Suprapubic skin (tissue), 4 donors: ENCODE measurements around the gene RAB12. TPM values are rescaled to one million over a fixed set of nuclear protein-coding genes. Genes with fewer than 3 reads are reported as not detected.

Source experiments
- DNase-seq, 2 donors: peaks; one replicate each; pipeline ENCODE4 v3.0.0-alpha.2; 2019; ENCODE audit warnings: low spot score in 2 of 2
- H3K27ac ChIP-seq: fragments of 200-600 bp; sonication (generic); one replicate; pipeline ENCODE4 v1.5.1; 2019
- H3K27me3 ChIP-seq: fragments of 200-600 bp; sonication (generic); one replicate; pipeline ENCODE4 v1.5.1; 2019
- H3K36me3 ChIP-seq: fragments of 200-600 bp; sonication (generic); one replicate; pipeline ENCODE4 v1.5.1; 2019
- H3K4me1 ChIP-seq: fragments of 200-600 bp; sonication (generic); one replicate; pipeline ENCODE4 v1.5.1; 2019
- H3K4me3 ChIP-seq: fragments of 200-600 bp; sonication (generic); one replicate; pipeline ENCODE4 v1.5.1; 2019; ENCODE audit warnings: mild to moderate bottlenecking
- H3K9me3 ChIP-seq: fragments of 200-600 bp; sonication (generic); one replicate; pipeline ENCODE4 v1.5.1; 2019
- EP300 ChIP-seq: sonication (generic); formaldehyde crosslinking; IDR thresholded peaks from one replicate; pipeline ENCODE4 v1.6.1; 2017; ENCODE audit warnings: antibody characterized with exemption
- POLR2A ChIP-seq, 2 donors: fragments of 450-650 bp; IDR thresholded peaks; one replicate each; pipeline ENCODE4 v1.6.1; 2017; ENCODE audit warnings: antibody characterized with exemption in 2 of 2, mild to moderate bottlenecking in 2 of 2, moderate library complexity in 2 of 2
- POLR2AphosphoS5 ChIP-seq, 3 donors: sonication (generic); formaldehyde crosslinking; IDR thresholded peaks; one replicate each; pipeline ENCODE4 v1.6.1; 2017; ENCODE audit warnings: antibody characterized with exemption in 3 of 3
- WGBS: methylation state at CpG from one replicate; pipeline ENCODE4 v1.1.5; 2018; 5-methylcytosine and 5-hydroxymethylcytosine counted together
- total RNA-seq, 4 donors: library from RNA; depleted of rRNA; stranded (reverse); fragments of >200 nt; gene quantifications; one replicate each; pipeline ENCODE4 v1.1.0, GENCODE V29; 2016
- TF ChIP-seq, protein P1 (sequence below), 2 donors: fragments of 200-600 bp in 1 of 2; fragments of 450-650 bp in 1 of 2; sonication (generic) in 1 of 2; IDR thresholded peaks; one replicate each; pipeline ENCODE4 v1.5.1; 2016 to 2019; ENCODE audit warnings: antibody characterized with exemption in 2 of 2, mild to moderate bottlenecking in 1 of 2, moderate library complexity in 1 of 2

RAB12 gene
- total RNA-seq, 4 donors from 2014 or later: 48.1 to 64.4 (median 48.7) TPM

DNA sequence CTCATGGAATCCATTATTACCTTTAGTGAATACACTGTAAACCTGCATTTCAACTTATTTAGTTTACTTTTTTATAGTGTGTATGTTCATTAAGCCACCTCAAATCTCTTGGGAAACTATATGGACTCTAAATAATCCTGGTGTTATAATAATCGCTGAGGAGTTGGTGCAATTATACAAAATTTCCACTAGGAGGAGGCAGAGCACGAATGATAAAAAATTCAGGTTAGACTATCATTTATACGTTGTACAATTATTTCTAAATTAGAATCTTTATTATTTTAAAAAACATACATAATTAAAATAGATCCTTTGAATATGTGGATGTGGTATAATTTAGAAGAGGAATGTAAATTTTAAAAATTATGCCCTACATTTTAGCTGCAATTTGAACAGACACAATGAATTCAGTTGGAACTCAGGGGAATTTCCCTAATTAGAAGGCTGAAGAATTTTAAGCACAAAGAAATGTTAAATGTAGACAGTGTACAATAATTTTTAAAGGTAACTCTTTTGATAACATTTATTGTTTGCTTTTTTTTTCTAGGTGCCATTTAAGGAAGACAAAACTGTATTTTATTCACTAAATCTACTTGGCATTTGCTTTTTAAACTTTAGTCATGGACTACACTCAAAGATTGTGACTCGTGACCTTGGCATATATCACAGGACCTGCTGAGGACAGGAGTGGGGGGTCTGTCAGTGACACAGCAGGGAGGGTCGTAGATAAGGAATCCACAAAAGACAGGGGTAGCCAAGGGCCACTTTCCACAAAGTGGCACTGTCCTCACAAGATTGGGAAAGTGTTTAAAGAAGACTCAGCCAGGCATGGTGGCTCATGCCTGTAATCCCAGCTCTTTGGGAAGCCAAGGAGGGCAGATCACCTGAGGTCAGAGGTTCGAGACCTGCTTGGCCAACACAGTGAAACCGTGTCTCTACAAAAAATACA, 45.5 kb downstream of the RAB12 start:
- 39% methylated on average over 7 of the region's 7 CpGs for WGBS
- no peaks in the 10 kb centered on the region for H3K9me3 ChIP-seq
- no peaks in the 10 kb centered on the region for H3K36me3 ChIP-seq
- no peak for DNase-seq
- H3K4me3 ChIP-seq: no peak overlapping the region
- H3K27ac ChIP-seq: no peak overlapping the region
- H3K4me1 ChIP-seq: no peaks in the 10 kb centered on the region
- TF ChIP-seq, protein P1, sequence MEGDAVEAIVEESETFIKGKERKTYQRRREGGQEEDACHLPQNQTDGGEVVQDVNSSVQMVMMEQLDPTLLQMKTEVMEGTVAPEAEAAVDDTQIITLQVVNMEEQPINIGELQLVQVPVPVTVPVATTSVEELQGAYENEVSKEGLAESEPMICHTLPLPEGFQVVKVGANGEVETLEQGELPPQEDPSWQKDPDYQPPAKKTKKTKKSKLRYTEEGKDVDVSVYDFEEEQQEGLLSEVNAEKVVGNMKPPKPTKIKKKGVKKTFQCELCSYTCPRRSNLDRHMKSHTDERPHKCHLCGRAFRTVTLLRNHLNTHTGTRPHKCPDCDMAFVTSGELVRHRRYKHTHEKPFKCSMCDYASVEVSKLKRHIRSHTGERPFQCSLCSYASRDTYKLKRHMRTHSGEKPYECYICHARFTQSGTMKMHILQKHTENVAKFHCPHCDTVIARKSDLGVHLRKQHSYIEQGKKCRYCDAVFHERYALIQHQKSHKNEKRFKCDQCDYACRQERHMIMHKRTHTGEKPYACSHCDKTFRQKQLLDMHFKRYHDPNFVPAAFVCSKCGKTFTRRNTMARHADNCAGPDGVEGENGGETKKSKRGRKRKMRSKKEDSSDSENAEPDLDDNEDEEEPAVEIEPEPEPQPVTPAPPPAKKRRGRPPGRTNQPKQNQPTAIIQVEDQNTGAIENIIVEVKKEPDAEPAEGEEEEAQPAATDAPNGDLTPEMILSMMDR (IDR thresholded peaks at IDR 0.05): peak; percentile 63 to 67
- TF ChIP-seq POLR2AphosphoS5 (IDR thresholded peaks at IDR 0.05): no peak
- H3K27me3 ChIP-seq: no peaks in the 10 kb centered on the region

DNA sequence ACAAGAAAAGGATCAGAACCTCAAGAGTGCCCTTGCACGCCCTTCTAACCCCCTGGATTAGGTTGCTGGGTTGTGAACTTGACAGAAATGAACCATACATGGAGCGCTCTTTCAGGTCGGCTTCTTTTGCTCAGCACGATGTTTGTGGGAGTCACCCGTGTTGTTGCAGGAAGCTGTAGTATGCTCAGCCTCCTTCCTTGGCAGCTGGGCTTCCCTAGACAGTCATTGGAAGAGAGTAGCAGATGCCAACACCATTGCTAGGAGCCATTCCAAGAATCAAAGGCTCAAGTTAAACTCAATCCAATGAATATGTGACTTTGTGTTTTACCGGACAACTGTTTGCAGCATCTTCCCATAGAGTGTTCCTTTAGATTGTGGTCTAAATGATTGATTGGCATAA, 47.0 kb downstream of the RAB12 start:
- no peaks in the 10 kb centered on the region for H3K9me3 ChIP-seq
- H3K27ac ChIP-seq: no peak overlapping the region
- no peaks in the 10 kb centered on the region for H3K27me3 ChIP-seq
- no peaks in the 10 kb centered on the region for H3K4me1 ChIP-seq
- no peak for DNase-seq
- no peaks in the 10 kb centered on the region for H3K36me3 ChIP-seq
- TF ChIP-seq POLR2AphosphoS5 (IDR thresholded peaks at IDR 0.05) (no peak), POLR2A (IDR thresholded peaks at IDR 0.05) (no peak), EP300 (no peak)
- TF ChIP-seq, protein P1 (IDR thresholded peaks at IDR 0.05): no peak
- H3K4me3 ChIP-seq: no peak overlapping the region
- WGBS: 64% methylated on average over 6 of the region's 6 CpGs

DNA sequence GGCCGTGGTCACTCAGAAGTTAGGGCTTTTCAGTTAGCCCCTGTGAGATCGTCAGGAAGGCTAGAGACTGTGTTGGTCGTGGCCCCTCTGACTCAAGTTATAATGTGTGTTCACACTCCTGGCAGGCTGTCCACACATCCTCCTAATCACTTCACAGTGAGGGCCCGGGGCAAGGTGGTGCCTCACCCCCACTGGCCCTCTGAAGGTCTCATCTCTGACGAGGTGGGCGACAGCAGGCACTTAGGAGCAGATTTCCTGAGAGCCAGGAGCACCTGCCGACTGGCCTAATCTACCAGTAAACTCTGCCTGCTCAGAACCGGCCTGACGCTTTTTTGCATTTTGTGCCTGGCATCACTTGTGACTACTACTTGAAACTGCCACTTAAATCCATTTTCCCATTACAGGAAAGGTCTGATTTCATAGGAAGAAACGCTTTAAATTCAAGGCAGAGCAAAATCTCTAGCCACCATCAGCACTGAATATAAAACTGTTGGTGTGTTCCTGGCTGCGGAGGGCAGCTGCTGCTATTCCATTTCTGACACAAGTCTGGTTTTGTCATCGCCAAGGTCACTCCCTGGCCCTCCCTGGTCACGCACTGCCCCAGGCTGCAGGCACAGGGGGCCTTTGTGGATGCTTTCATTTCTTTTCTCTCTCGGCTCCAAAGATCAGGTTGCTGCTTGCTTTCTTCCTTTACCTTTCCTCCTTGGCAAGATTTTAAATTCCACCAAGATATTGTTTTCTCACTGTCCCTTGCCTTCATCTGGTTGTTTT, 48.0 kb downstream of the RAB12 start:
- WGBS: 80% methylated on average over 12 of the region's 14 CpGs
- Histone ChIP-seq H3K27me3 (no peaks in the 10 kb centered on the region), H3K4me1 (no peaks in the 10 kb centered on the region), H3K27ac (no peak overlapping the region), H3K36me3 (no peaks in the 10 kb centered on the region), H3K9me3 (no peaks in the 10 kb centered on the region), H3K4me3 (no peak overlapping the region)
- TF ChIP-seq POLR2A (IDR thresholded peaks at IDR 0.05): no peak
- TF ChIP-seq, protein P1 (IDR thresholded peaks at IDR 0.05): no peak
- TF ChIP-seq POLR2AphosphoS5 (IDR thresholded peaks at IDR 0.05): no peak
- no peak for TF ChIP-seq EP300
- no peak for DNase-seq

DNA sequence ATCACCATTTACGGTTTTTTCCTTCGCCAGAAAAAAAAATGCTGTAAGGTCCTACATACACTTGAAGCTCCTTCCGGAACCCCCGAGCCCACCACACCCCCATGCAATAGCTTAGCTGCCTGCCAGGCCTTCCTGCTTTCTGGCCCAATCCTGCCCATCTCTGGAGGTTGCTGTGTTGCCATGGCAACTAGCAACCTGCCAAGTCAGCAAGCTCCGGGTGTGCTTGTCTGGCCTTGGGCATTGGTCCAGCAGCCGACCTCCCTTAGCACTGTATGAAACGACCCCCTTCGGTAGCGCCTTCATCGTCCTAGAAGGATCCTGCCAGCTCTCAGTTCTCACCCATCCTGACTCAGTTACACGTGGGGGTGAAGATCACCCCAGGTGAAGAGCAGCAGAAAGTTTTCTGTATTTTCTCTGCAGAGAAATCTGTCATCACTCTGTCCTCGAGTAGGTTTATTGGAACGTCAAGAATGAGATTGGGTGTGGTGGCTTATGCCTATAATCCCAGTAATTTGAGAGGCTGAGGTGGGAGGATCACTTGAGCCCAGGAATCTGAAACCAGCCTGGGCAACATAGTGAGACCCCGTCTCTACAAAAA, 48.7 kb downstream of the RAB12 start:
- Histone ChIP-seq H3K27ac (no peak overlapping the region), H3K4me1 (no peaks in the 10 kb centered on the region), H3K4me3 (no peak overlapping the region), H3K36me3 (no peaks in the 10 kb centered on the region), H3K27me3 (no peaks in the 10 kb centered on the region), H3K9me3 (no peaks in the 10 kb centered on the region)
- WGBS: 48% methylated on average over 10 of the region's 14 CpGs
- TF ChIP-seq, protein P1 (IDR thresholded peaks at IDR 0.05): no peak
- TF ChIP-seq EP300: no peak
- TF ChIP-seq POLR2AphosphoS5 (IDR thresholded peaks at IDR 0.05): no peak
- no peak for TF ChIP-seq POLR2A (IDR thresholded peaks at IDR 0.05)
- no peak for DNase-seq
